HCT116 (cell line): ENCODE measurements around the gene WDR89. TPM values are rescaled to one million over a fixed set of nuclear protein-coding genes. Genes with fewer than 3 reads are reported as not detected.

Experiments
- ATAC-seq: fragments of 200-7000 bp; cut with Tn5 transposase; 2 replicates; pipeline ENCODE4 v1.9.1; 2020; ENCODE audit warnings: mild to moderate bottlenecking, moderate library complexity
- BruUV-seq: library from RNA; stranded (reverse); fragments of 400-500 nt; replicated peaks from 2 replicates; lab custom pipeline; 2021; lab: Mats Ljungman, UMichigan
- CTCF ChIA-PET: fragments of 300-600 bp; sonication (Branson Sonifier 250); formaldehyde crosslinking; loops from one replicate; lab custom pipeline; 2021; ENCODE audit warnings: antibody characterized with exemption; lab: Charles Lee
- POLR2A ChIA-PET: fragments of 300-600, 350-600 bp; sonication (Branson Sonifier 250); formaldehyde crosslinking; loops from one replicate; lab custom pipeline; 2021; ENCODE audit warnings: antibody characterized with exemption; lab: Charles Lee
- RAD21 ChIA-PET, 2 experiments: fragments of 300-600 bp; sonication (Branson Sonifier 250); formaldehyde crosslinking; loops; one replicate each; lab custom pipeline; 2023; ENCODE audit warnings: low total read pairs in 2 of 2; ENCODE audit not compliant: uncharacterized antibody in 2 of 2, unreplicated experiment in 2 of 2, low non-redundant PET in 1 of 2; lab: Charles Lee
- DNase-seq: peaks from one replicate; pipeline ENCODE4 v3.0.0-alpha.2; 2010; ENCODE audit warnings: low read depth, low spot score
- H2AFZ ChIP-seq: fragments of 200-600 bp; shearing (Covaris generic), sonication (generic); 2 replicates; pipeline ENCODE4 v1.6.1; 2017; ENCODE audit warnings: low read depth, mixed run types, mixed read lengths, antibody characterized with exemption, low read length; ENCODE audit not compliant: poor library complexity, severe bottlenecking
- H3K27ac ChIP-seq: 2 replicates; pipeline ENCODE4 v1.5.1; 2012; ENCODE audit warnings: low read depth, low read length
- H3K27me3 ChIP-seq: fragments of 200-600 bp; sonication (generic); 2 replicates; pipeline ENCODE4 v1.6.1; 2016; ENCODE audit warnings: mixed run types, low read length, mixed read lengths; ENCODE audit not compliant: insufficient read depth
- H3K36me3 ChIP-seq, 2 experiments: fragments of 200-500 bp in 1 of 2; fragments of 200-600 bp in 1 of 2; sonication (Bioruptor generic) in 1 of 2; sonication (generic) in 1 of 2; 2 replicates each; pipeline versions ENCODE4 v1.5.1 to v1.6.1; 2014 to 2016; ENCODE audit warnings: low read length in 2 of 2, inconsistent platforms in 1 of 2, mixed read lengths in 1 of 2, mixed run types in 1 of 2; ENCODE audit not compliant: insufficient read depth in 2 of 2, control insufficient read depth in 1 of 2
- H3K4me1 ChIP-seq, 2 experiments: fragments of 200-600 bp in 1 of 2; sonication (generic) in 1 of 2; 2 replicates each; pipeline versions ENCODE4 v1.5.1 to v1.6.1; 2012 to 2017; ENCODE audit warnings: low read length in 2 of 2, inconsistent platforms in 1 of 2, mild to moderate bottlenecking in 1 of 2, mixed read lengths in 1 of 2, mixed run types in 1 of 2, moderate library complexity in 1 of 2; ENCODE audit not compliant: insufficient read depth in 2 of 2, control insufficient read depth in 1 of 2
- H3K4me2 ChIP-seq: fragments of 200-600 bp; sonication (generic); 2 replicates; pipeline ENCODE4 v1.6.1; 2017; ENCODE audit warnings: mixed run types, low read length, mixed read lengths
- H3K4me3 ChIP-seq, 2 experiments: fragments of 200-600 bp in 1 of 2; sonication (generic) in 1 of 2; replicated peaks in 1 of 2; 2 replicates each; pipeline ENCODE4 v1.5.1; 2011 to 2016; ENCODE audit warnings: low read length in 2 of 2, control low read depth in 1 of 2, low read depth in 1 of 2, mild to moderate bottlenecking in 1 of 2, mixed read lengths in 1 of 2, mixed run types in 1 of 2
- H3K79me2 ChIP-seq: fragments of 200-600 bp; sonication (generic); 2 replicates; pipeline ENCODE4 v1.6.1; 2017; ENCODE audit warnings: mild to moderate bottlenecking, mixed run types, low read length, moderate library complexity, mixed read lengths; ENCODE audit not compliant: insufficient read depth
- H3K9ac ChIP-seq: fragments of 200-600 bp; sonication (generic); 2 replicates; pipeline ENCODE4 v1.6.1; 2016; ENCODE audit warnings: low read length, mixed read lengths
- H3K9me2 ChIP-seq: fragments of 200-600 bp; sonication (generic), shearing (Covaris generic); 2 replicates; pipeline ENCODE4 v1.6.1; 2017; ENCODE audit warnings: mixed run types, mild to moderate bottlenecking, moderate library complexity; ENCODE audit not compliant: insufficient read depth
- H3K9me3 ChIP-seq, 2 experiments: fragments of 200-500 bp in 1 of 2; fragments of 200-600 bp in 1 of 2; sonication (Bioruptor generic) in 1 of 2; sonication (generic) in 1 of 2; 2 replicates each; pipeline ENCODE4 v1.6.1; 2014 to 2017; ENCODE audit warnings: low read length in 2 of 2, mixed read lengths in 2 of 2, inconsistent platforms in 1 of 2, low read depth in 1 of 2, mild to moderate bottlenecking in 1 of 2, mixed run types in 1 of 2, moderate library complexity in 1 of 2; ENCODE audit not compliant: control insufficient read depth in 1 of 2, insufficient read depth in 1 of 2
- H4K20me1 ChIP-seq: fragments of 200-600 bp; sonication (generic), shearing (Covaris generic); 2 replicates; pipeline ENCODE4 v1.6.1; 2017; ENCODE audit warnings: mixed run types, mild to moderate bottlenecking, moderate library complexity; ENCODE audit not compliant: insufficient read depth
- CBX3 ChIP-seq: IDR thresholded peaks from 2 replicates; pipeline ENCODE4 v1.6.1; 2012; ENCODE audit warnings: low read depth
- CEBPB ChIP-seq: IDR thresholded peaks from 2 replicates; pipeline ENCODE4 v1.6.1; 2012; ENCODE audit warnings: low read depth
- EGR1 ChIP-seq: IDR thresholded peaks from 2 replicates; pipeline ENCODE4 v1.6.1; 2012; ENCODE audit warnings: low read depth
- ELF1 ChIP-seq: IDR thresholded peaks from 2 replicates; pipeline ENCODE4 v1.6.1; 2012; ENCODE audit warnings: low read depth, borderline replicate concordance
- EZH2phosphoT487 ChIP-seq: fragments of 200-600 bp; IDR thresholded peaks from 2 replicates; pipeline ENCODE4 v1.6.1; 2018; ENCODE audit warnings: antibody characterized with exemption, borderline replicate concordance
- JUND ChIP-seq: IDR thresholded peaks from 2 replicates; pipeline ENCODE4 v1.6.1; 2012
- POLR2A ChIP-seq: IDR thresholded peaks from 2 replicates; pipeline ENCODE4 v1.7.0; 2011; ENCODE audit warnings: borderline replicate concordance; ENCODE audit not compliant: insufficient read depth, insufficient read length; ENCODE audit errors: extremely low read depth
- POLR2AphosphoS5 ChIP-seq: IDR thresholded peaks from 2 replicates; pipeline ENCODE4 v1.6.1; 2011; ENCODE audit warnings: mild to moderate bottlenecking, low read depth, low read length, moderate library complexity
- RAD21 ChIP-seq: IDR thresholded peaks from 2 replicates; pipeline ENCODE4 v1.6.1; 2012; ENCODE audit warnings: low read depth, mild to moderate bottlenecking
- SIN3A ChIP-seq: IDR thresholded peaks from 2 replicates; pipeline ENCODE4 v1.6.1; 2012; ENCODE audit warnings: low read depth
- TCF7L2 ChIP-seq: IDR thresholded peaks from 2 replicates; pipeline ENCODE4 v1.7.0; 2011; ENCODE audit warnings: borderline replicate concordance, inconsistent platforms; ENCODE audit not compliant: insufficient read depth, insufficient read length; ENCODE audit errors: extremely low read depth
- YY1 ChIP-seq: IDR thresholded peaks from 2 replicates; pipeline ENCODE4 v1.6.1; 2011; ENCODE audit warnings: low read length, low read depth, moderate library complexity, mild to moderate bottlenecking; ENCODE audit not compliant: insufficient replicate concordance; ENCODE audit errors: extremely low read depth
- intact Hi-C: fragments of 100-400 bp; cut with micrococcal nuclease; formaldehyde crosslinking; loops from 2 replicates; pipeline ENCODE4 v1.10.0; 2022
- total RNA-seq: library from RNA; stranded (reverse); gene quantifications from one replicate; pipeline ENCODE4 v1.2.1, GENCODE V29; 2021; ENCODE audit not compliant: unreplicated experiment
- TF ChIP-seq, protein P1 (sequence below), 3 experiments: fragments of 200-600 bp in 1 of 3; sonication (generic) in 1 of 3; IDR thresholded peaks in 2 of 3; conservative IDR thresholded peaks in 1 of 3; 2 replicates each; pipeline ENCODE4 v1.5.1; 2012 to 2017; ENCODE audit warnings: low read depth in 2 of 3, low read length in 2 of 3, antibody characterized with exemption in 1 of 3, borderline replicate concordance in 1 of 3, control low read depth in 1 of 3, mild to moderate bottlenecking in 1 of 3, mixed read lengths in 1 of 3, mixed run types in 1 of 3, moderate library complexity in 1 of 3; ENCODE audit not compliant: insufficient read depth in 1 of 3
- TF ChIP-seq, protein P2 (sequence below): IDR thresholded peaks from 2 replicates; pipeline ENCODE4 v1.6.1; 2011; ENCODE audit warnings: mild to moderate bottlenecking, low read length, moderate library complexity; ENCODE audit not compliant: insufficient replicate concordance; ENCODE audit errors: extremely low read depth
- TF ChIP-seq, protein P3 (sequence below): IDR thresholded peaks from 2 replicates; pipeline ENCODE4 v1.6.1; 2012; ENCODE audit warnings: low read depth
- TF ChIP-seq, protein P4 (sequence below): IDR thresholded peaks from 2 replicates; pipeline ENCODE4 v1.6.1; 2012
- TF ChIP-seq, protein P5 (sequence below): IDR thresholded peaks from 2 replicates; pipeline ENCODE4 v1.6.1; 2012

The WDR89 gene
- total RNA-seq, 1 experiment from 2014 or later: 22.8 TPM

DNA sequence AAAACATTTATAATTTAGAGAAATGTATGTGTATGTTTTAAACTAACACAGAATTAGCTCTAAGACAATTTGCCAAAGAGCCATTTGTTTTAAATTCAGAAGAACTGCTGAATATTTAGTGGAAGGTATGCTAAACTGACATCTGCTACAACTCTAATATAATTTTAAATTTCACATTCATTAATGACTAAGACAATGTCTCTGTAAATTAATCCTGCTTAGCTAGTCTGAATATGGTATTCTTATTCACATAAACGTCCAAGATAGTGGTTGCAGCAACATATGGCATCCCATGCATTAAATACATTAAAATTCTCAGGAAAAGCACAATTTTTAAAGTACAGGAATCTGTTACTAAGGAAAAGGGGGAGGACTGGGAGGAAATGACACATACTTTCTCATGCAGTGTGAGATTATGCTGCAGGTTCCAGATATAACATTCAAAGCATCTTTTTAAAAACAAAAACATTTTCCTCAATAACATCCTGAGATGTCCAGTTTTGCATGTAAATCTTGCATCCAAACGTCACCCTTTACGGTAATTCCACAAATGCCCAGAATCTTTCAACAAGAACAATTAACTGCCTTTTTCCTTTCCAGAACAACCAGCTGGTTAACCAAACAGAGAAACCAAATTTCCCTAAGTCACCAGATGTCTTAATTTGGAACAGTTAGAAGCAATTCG lies 26.9 kb downstream of the WDR89 start (continued):
- TF ChIP-seq, protein P1, sequence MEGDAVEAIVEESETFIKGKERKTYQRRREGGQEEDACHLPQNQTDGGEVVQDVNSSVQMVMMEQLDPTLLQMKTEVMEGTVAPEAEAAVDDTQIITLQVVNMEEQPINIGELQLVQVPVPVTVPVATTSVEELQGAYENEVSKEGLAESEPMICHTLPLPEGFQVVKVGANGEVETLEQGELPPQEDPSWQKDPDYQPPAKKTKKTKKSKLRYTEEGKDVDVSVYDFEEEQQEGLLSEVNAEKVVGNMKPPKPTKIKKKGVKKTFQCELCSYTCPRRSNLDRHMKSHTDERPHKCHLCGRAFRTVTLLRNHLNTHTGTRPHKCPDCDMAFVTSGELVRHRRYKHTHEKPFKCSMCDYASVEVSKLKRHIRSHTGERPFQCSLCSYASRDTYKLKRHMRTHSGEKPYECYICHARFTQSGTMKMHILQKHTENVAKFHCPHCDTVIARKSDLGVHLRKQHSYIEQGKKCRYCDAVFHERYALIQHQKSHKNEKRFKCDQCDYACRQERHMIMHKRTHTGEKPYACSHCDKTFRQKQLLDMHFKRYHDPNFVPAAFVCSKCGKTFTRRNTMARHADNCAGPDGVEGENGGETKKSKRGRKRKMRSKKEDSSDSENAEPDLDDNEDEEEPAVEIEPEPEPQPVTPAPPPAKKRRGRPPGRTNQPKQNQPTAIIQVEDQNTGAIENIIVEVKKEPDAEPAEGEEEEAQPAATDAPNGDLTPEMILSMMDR (IDR thresholded peaks at IDR 0.05 in 2 of 3, conservative IDR thresholded peaks at IDR 0.05 in 1 of 3; ENCODE audit: borderline replicate concordance in 1 of 3, insufficient read depth in 1 of 3, low read depth in 2 of 3, low read length in 2 of 3): no peak
- TF ChIP-seq, all 23 proteins: peak for 0

DNA sequence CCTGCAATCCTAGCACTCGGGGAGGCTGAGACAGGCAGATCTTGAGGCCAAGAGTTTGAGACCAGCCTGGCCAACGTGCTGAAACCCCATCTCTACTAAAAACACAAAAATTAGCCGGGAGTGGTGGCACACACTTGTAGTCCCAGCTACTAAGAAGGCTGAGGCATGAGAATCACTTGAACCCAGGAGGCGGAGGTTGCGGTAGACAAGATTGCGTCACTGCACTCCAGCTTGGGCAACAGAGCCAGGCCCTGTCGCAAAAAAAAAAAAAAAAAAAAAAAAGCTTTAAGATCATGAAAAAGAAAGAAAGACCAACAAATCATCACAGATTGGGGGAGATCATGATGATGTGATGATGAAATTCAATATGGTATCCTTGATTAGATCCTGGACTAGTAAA lies 30.6 kb downstream of the WDR89 start:
- peaks cover 77% of the 10 kb centered on the region for H3K79me2 ChIP-seq
- TF ChIP-seq CBX3 (no peak), RAD21 (no peak), POLR2A (no peak), TCF7L2 (no peak), ELF1 (no peak), POLR2AphosphoS5 (no peak), EZH2phosphoT487 (no peak), JUND (no peak), EGR1 (no peak), YY1 (no peak), SIN3A (no peak), CEBPB (no peak)
- TF ChIP-seq, protein P2, sequence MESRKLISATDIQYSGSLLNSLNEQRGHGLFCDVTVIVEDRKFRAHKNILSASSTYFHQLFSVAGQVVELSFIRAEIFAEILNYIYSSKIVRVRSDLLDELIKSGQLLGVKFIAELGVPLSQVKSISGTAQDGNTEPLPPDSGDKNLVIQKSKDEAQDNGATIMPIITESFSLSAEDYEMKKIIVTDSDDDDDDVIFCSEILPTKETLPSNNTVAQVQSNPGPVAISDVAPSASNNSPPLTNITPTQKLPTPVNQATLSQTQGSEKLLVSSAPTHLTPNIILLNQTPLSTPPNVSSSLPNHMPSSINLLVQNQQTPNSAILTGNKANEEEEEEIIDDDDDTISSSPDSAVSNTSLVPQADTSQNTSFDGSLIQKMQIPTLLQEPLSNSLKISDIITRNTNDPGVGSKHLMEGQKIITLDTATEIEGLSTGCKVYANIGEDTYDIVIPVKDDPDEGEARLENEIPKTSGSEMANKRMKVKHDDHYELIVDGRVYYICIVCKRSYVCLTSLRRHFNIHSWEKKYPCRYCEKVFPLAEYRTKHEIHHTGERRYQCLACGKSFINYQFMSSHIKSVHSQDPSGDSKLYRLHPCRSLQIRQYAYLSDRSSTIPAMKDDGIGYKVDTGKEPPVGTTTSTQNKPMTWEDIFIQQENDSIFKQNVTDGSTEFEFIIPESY: no peak
- TF ChIP-seq, protein P3, sequence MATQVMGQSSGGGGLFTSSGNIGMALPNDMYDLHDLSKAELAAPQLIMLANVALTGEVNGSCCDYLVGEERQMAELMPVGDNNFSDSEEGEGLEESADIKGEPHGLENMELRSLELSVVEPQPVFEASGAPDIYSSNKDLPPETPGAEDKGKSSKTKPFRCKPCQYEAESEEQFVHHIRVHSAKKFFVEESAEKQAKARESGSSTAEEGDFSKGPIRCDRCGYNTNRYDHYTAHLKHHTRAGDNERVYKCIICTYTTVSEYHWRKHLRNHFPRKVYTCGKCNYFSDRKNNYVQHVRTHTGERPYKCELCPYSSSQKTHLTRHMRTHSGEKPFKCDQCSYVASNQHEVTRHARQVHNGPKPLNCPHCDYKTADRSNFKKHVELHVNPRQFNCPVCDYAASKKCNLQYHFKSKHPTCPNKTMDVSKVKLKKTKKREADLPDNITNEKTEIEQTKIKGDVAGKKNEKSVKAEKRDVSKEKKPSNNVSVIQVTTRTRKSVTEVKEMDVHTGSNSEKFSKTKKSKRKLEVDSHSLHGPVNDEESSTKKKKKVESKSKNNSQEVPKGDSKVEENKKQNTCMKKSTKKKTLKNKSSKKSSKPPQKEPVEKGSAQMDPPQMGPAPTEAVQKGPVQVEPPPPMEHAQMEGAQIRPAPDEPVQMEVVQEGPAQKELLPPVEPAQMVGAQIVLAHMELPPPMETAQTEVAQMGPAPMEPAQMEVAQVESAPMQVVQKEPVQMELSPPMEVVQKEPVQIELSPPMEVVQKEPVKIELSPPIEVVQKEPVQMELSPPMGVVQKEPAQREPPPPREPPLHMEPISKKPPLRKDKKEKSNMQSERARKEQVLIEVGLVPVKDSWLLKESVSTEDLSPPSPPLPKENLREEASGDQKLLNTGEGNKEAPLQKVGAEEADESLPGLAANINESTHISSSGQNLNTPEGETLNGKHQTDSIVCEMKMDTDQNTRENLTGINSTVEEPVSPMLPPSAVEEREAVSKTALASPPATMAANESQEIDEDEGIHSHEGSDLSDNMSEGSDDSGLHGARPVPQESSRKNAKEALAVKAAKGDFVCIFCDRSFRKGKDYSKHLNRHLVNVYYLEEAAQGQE: no peak
- TF ChIP-seq, protein P4, sequence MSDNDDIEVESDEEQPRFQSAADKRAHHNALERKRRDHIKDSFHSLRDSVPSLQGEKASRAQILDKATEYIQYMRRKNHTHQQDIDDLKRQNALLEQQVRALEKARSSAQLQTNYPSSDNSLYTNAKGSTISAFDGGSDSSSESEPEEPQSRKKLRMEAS: no peak
- TF ChIP-seq, protein P5, sequence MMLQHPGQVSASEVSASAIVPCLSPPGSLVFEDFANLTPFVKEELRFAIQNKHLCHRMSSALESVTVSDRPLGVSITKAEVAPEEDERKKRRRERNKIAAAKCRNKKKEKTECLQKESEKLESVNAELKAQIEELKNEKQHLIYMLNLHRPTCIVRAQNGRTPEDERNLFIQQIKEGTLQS: no peak

More for the DNA sequence above, 30.6 kb downstream of the WDR89 start:
- ChIA-PET RAD21 (interaction anchor here in 1 of 2 experiments (0.6 kb wide), 1 partner anchor 673 kb away, joined by 4 read pairs; no protein-coding TSS in a partner anchor), CTCF (no interaction called here), POLR2A (no interaction called here)
- Histone ChIP-seq H3K9me3 (no peaks in the 10 kb centered on the region), H3K36me3 (no peaks in the 10 kb centered on the region; a peak in 1 of 4 replicates), H3K27ac (no peak overlapping the region), H2AFZ (no peak overlapping the region), H3K4me2 (no peak overlapping the region), H3K27me3 (no peaks in the 10 kb centered on the region), H3K9ac (no peak overlapping the region), H3K4me1 (no peaks in the 10 kb centered on the region), H4K20me1 (no peaks in the 10 kb centered on the region), H3K4me3 (no peak overlapping the region), H3K9me2 (no peaks in the 10 kb centered on the region)
- intact Hi-C loops: no loop called here
- no peak for ATAC-seq
- no peak for DNase-seq
- BruUV-seq: no TSS peak
